HCT116 (cell line): ENCODE data around the gene ZHX3. TPM values are rescaled to one million over a fixed set of nuclear protein-coding genes. Genes with fewer than 3 reads are reported as not detected.

Source experiments
- ATAC-seq: fragments of 200-7000 bp; cut with Tn5 transposase; 2 replicates; pipeline ENCODE4 v1.9.1; 2020; ENCODE audit warnings: mild to moderate bottlenecking, moderate library complexity
- BruUV-seq: library from RNA; stranded (reverse); fragments of 400-500 nt; replicated peaks from 2 replicates; lab custom pipeline; 2021; lab: Mats Ljungman, UMichigan
- CTCF ChIA-PET: fragments of 300-600 bp; sonication (Branson Sonifier 250); formaldehyde crosslinking; loops from one replicate; lab custom pipeline; 2021; ENCODE audit warnings: antibody characterized with exemption; lab: Charles Lee
- POLR2A ChIA-PET: fragments of 300-600, 350-600 bp; sonication (Branson Sonifier 250); formaldehyde crosslinking; loops from one replicate; lab custom pipeline; 2021; ENCODE audit warnings: antibody characterized with exemption; lab: Charles Lee
- RAD21 ChIA-PET, 2 experiments: fragments of 300-600 bp; sonication (Branson Sonifier 250); formaldehyde crosslinking; loops; one replicate each; lab custom pipeline; 2023; ENCODE audit warnings: low total read pairs in 2 of 2; ENCODE audit not compliant: uncharacterized antibody in 2 of 2, unreplicated experiment in 2 of 2, low non-redundant PET in 1 of 2; lab: Charles Lee
- DNase-seq: peaks from one replicate; pipeline ENCODE4 v3.0.0-alpha.2; 2010; ENCODE audit warnings: low read depth, low spot score
- H2AFZ ChIP-seq: fragments of 200-600 bp; shearing (Covaris generic), sonication (generic); 2 replicates; pipeline ENCODE4 v1.6.1; 2017; ENCODE audit warnings: low read depth, mixed run types, mixed read lengths, antibody characterized with exemption, low read length; ENCODE audit not compliant: poor library complexity, severe bottlenecking
- H3K27ac ChIP-seq: 2 replicates; pipeline ENCODE4 v1.5.1; 2012; ENCODE audit warnings: low read depth, low read length
- H3K27me3 ChIP-seq: fragments of 200-600 bp; sonication (generic); 2 replicates; pipeline ENCODE4 v1.6.1; 2016; ENCODE audit warnings: mixed run types, low read length, mixed read lengths; ENCODE audit not compliant: insufficient read depth
- H3K36me3 ChIP-seq, 2 experiments: fragments of 200-500 bp in 1 of 2; fragments of 200-600 bp in 1 of 2; sonication (Bioruptor generic) in 1 of 2; sonication (generic) in 1 of 2; 2 replicates each; pipeline versions ENCODE4 v1.5.1 to v1.6.1; 2014 to 2016; ENCODE audit warnings: low read length in 2 of 2, inconsistent platforms in 1 of 2, mixed read lengths in 1 of 2, mixed run types in 1 of 2; ENCODE audit not compliant: insufficient read depth in 2 of 2, control insufficient read depth in 1 of 2
- H3K4me1 ChIP-seq, 2 experiments: fragments of 200-600 bp in 1 of 2; sonication (generic) in 1 of 2; 2 replicates each; pipeline versions ENCODE4 v1.5.1 to v1.6.1; 2012 to 2017; ENCODE audit warnings: low read length in 2 of 2, inconsistent platforms in 1 of 2, mild to moderate bottlenecking in 1 of 2, mixed read lengths in 1 of 2, mixed run types in 1 of 2, moderate library complexity in 1 of 2; ENCODE audit not compliant: insufficient read depth in 2 of 2, control insufficient read depth in 1 of 2
- H3K4me2 ChIP-seq: fragments of 200-600 bp; sonication (generic); 2 replicates; pipeline ENCODE4 v1.6.1; 2017; ENCODE audit warnings: mixed run types, low read length, mixed read lengths
- H3K4me3 ChIP-seq, 2 experiments: fragments of 200-600 bp in 1 of 2; sonication (generic) in 1 of 2; replicated peaks in 1 of 2; 2 replicates each; pipeline ENCODE4 v1.5.1; 2011 to 2016; ENCODE audit warnings: low read length in 2 of 2, control low read depth in 1 of 2, low read depth in 1 of 2, mild to moderate bottlenecking in 1 of 2, mixed read lengths in 1 of 2, mixed run types in 1 of 2
- H3K79me2 ChIP-seq: fragments of 200-600 bp; sonication (generic); 2 replicates; pipeline ENCODE4 v1.6.1; 2017; ENCODE audit warnings: mild to moderate bottlenecking, mixed run types, low read length, moderate library complexity, mixed read lengths; ENCODE audit not compliant: insufficient read depth
- H3K9ac ChIP-seq: fragments of 200-600 bp; sonication (generic); 2 replicates; pipeline ENCODE4 v1.6.1; 2016; ENCODE audit warnings: low read length, mixed read lengths
- H3K9me2 ChIP-seq: fragments of 200-600 bp; sonication (generic), shearing (Covaris generic); 2 replicates; pipeline ENCODE4 v1.6.1; 2017; ENCODE audit warnings: mixed run types, mild to moderate bottlenecking, moderate library complexity; ENCODE audit not compliant: insufficient read depth
- H3K9me3 ChIP-seq, 2 experiments: fragments of 200-500 bp in 1 of 2; fragments of 200-600 bp in 1 of 2; sonication (Bioruptor generic) in 1 of 2; sonication (generic) in 1 of 2; 2 replicates each; pipeline ENCODE4 v1.6.1; 2014 to 2017; ENCODE audit warnings: low read length in 2 of 2, mixed read lengths in 2 of 2, inconsistent platforms in 1 of 2, low read depth in 1 of 2, mild to moderate bottlenecking in 1 of 2, mixed run types in 1 of 2, moderate library complexity in 1 of 2; ENCODE audit not compliant: control insufficient read depth in 1 of 2, insufficient read depth in 1 of 2
- H4K20me1 ChIP-seq: fragments of 200-600 bp; sonication (generic), shearing (Covaris generic); 2 replicates; pipeline ENCODE4 v1.6.1; 2017; ENCODE audit warnings: mixed run types, mild to moderate bottlenecking, moderate library complexity; ENCODE audit not compliant: insufficient read depth
- CBX3 ChIP-seq: IDR thresholded peaks from 2 replicates; pipeline ENCODE4 v1.6.1; 2012; ENCODE audit warnings: low read depth
- CEBPB ChIP-seq: IDR thresholded peaks from 2 replicates; pipeline ENCODE4 v1.6.1; 2012; ENCODE audit warnings: low read depth
- EGR1 ChIP-seq: IDR thresholded peaks from 2 replicates; pipeline ENCODE4 v1.6.1; 2012; ENCODE audit warnings: low read depth
- ELF1 ChIP-seq: IDR thresholded peaks from 2 replicates; pipeline ENCODE4 v1.6.1; 2012; ENCODE audit warnings: low read depth, borderline replicate concordance
- EZH2 ChIP-seq: fragments of 200-600 bp; sonication (generic); IDR thresholded peaks from 2 replicates; pipeline ENCODE4 v1.6.1; 2017; ENCODE audit warnings: antibody characterized with exemption, mixed run types
- EZH2phosphoT487 ChIP-seq: fragments of 200-600 bp; IDR thresholded peaks from 2 replicates; pipeline ENCODE4 v1.6.1; 2018; ENCODE audit warnings: antibody characterized with exemption, borderline replicate concordance
- RAD21 ChIP-seq: IDR thresholded peaks from 2 replicates; pipeline ENCODE4 v1.6.1; 2012; ENCODE audit warnings: low read depth, mild to moderate bottlenecking
- SIN3A ChIP-seq: IDR thresholded peaks from 2 replicates; pipeline ENCODE4 v1.6.1; 2012; ENCODE audit warnings: low read depth
- SRF ChIP-seq: IDR thresholded peaks from 2 replicates; pipeline ENCODE4 v1.6.1; 2012; ENCODE audit warnings: low read depth
- TCF7L2 ChIP-seq: IDR thresholded peaks from 2 replicates; pipeline ENCODE4 v1.7.0; 2011; ENCODE audit warnings: borderline replicate concordance, inconsistent platforms; ENCODE audit not compliant: insufficient read depth, insufficient read length; ENCODE audit errors: extremely low read depth
- YY1 ChIP-seq: IDR thresholded peaks from 2 replicates; pipeline ENCODE4 v1.6.1; 2011; ENCODE audit warnings: low read length, low read depth, moderate library complexity, mild to moderate bottlenecking; ENCODE audit not compliant: insufficient replicate concordance; ENCODE audit errors: extremely low read depth
- ZFX ChIP-seq: fragments of 450-650 bp; IDR thresholded peaks from 2 replicates; pipeline ENCODE4 v1.6.1; 2017
- intact Hi-C: fragments of 100-400 bp; cut with micrococcal nuclease; formaldehyde crosslinking; loops from 2 replicates; pipeline ENCODE4 v1.10.0; 2022
- total RNA-seq: library from RNA; stranded (reverse); gene quantifications from one replicate; pipeline ENCODE4 v1.2.1, GENCODE V29; 2021; ENCODE audit not compliant: unreplicated experiment
- TF ChIP-seq, protein P1 (sequence below): IDR thresholded peaks from 2 replicates; pipeline ENCODE4 v1.6.1; 2012

Gene ZHX3
- total RNA-seq, 1 experiment from 2014 or later = 13.3 TPM

DNA sequence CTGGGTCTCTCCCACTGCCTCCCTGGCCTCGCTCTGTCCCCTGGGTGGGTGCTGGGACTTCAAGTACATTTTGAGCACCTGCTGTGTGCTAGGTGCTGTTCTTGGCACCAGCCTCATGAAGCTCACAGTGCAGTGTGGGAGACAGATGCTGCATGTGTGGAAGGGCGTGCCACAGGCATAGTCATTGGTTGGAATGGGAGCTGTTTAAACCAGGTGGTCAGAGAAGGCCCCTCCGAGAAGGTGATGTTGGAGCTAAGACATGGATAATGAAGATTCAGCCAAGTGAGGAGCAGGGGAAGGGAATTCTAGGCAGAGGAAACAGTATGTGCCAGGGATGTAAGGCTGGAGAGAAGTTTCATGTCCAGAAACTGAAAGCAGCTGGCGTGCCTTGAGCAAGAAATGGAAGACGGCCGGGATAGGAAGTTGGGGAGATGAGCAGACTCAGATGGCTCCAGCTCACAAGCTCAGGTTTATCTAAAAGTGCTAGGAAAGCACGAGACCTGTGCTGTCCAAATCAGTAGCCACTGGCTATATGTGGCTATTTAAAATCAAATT lies 33.0 kb upstream of the ZHX3 start:
- H2AFZ ChIP-seq = no peak overlapping the region
- H3K4me1 ChIP-seq = no peaks in the 10 kb centered on the region
- CTCF ChIA-PET = no interaction called here
- RAD21 ChIA-PET = interaction anchor here in 1 of 2 experiments (0.7 kb wide), 1 partner anchor 178 kb away, joined by 3 read pairs; no protein-coding TSS in a partner anchor
- no peak overlapping the region for H3K9ac ChIP-seq
- ATAC-seq (no peak), DNase-seq (no peak)
- intact Hi-C loops = no loop called here
- no TSS peak for BruUV-seq
- no peaks in the 10 kb centered on the region for H3K9me2 ChIP-seq
- H3K79me2 ChIP-seq = no peaks in the 10 kb centered on the region
- no peaks in the 10 kb centered on the region for H3K27me3 ChIP-seq
- TF ChIP-seq ZFX (no peak), SIN3A (no peak), EGR1 (no peak), TCF7L2 (no peak), EZH2 (no peak), SRF (no peak), CEBPB (no peak)
- TF ChIP-seq, protein P1, sequence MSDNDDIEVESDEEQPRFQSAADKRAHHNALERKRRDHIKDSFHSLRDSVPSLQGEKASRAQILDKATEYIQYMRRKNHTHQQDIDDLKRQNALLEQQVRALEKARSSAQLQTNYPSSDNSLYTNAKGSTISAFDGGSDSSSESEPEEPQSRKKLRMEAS = no peak
- POLR2A ChIA-PET = no interaction called here
- no peak overlapping the region for H3K4me2 ChIP-seq
- no peaks in the 10 kb centered on the region for H4K20me1 ChIP-seq
- H3K27ac ChIP-seq = no peak overlapping the region
- no peak overlapping the region for H3K4me3 ChIP-seq
- no peaks in the 10 kb centered on the region for H3K9me3 ChIP-seq
- H3K36me3 ChIP-seq = peaks cover 0 to 2% of the 10 kb centered on the region in 2 experiments; a peak in 1 of 4 replicates

DNA sequence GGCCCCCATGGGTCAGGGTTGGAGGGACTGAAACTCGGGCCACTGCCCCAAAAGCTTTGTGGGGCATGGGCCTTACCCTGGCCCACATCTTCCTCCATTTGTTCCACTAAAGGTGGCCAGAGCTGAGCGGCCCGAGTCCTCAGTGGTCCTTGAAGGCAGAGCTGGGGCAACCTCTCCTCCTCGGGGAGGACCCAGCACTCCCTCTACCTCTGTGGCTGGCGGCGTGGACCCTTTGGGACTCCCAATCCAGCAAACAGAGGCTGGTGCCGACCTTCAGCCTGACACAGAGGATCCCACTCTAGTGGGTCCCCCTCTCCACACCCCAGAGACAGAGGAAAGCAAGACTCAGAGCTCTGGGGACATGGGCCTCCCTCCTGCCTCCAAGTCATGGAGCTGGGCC lies 32.4 kb upstream of the ZHX3 start:
- H3K9me3 ChIP-seq = no peaks in the 10 kb centered on the region
- ChIA-PET CTCF (no interaction called here), RAD21 (interaction anchor here in 1 of 2 experiments (0.7 kb wide), 1 partner anchor 177 kb away, joined by 3 read pairs; no protein-coding TSS in a partner anchor), POLR2A (no interaction called here)
- H3K27me3 ChIP-seq = no peaks in the 10 kb centered on the region
- intact Hi-C loops = no loop called here
- no peak for ATAC-seq
- H3K4me3 ChIP-seq = no peak overlapping the region
- no peaks in the 10 kb centered on the region for H3K9me2 ChIP-seq
- H3K27ac ChIP-seq = no peak overlapping the region
- peaks cover 0 to 2% of the 10 kb centered on the region in 2 experiments; a peak in 1 of 4 replicates for H3K36me3 ChIP-seq
- H3K4me1 ChIP-seq = no peaks in the 10 kb centered on the region
- DNase-seq = no peak
- no peaks in the 10 kb centered on the region for H4K20me1 ChIP-seq
- H2AFZ ChIP-seq = no peak overlapping the region
- no peak overlapping the region for H3K4me2 ChIP-seq
- BruUV-seq = no TSS peak
- no peaks in the 10 kb centered on the region for H3K79me2 ChIP-seq
- H3K9ac ChIP-seq = no peak overlapping the region
- TF ChIP-seq SRF (no peak), ZFX (no peak), CBX3 (no peak), RAD21 (no peak), ELF1 (no peak), EZH2 (no peak), YY1 (no peak), EZH2phosphoT487 (no peak)
